Lower leg skin (tissue), 3 donors: Measurements from ENCODE around the gene ZSWIM6.

Experiments
- CTCF ChIP-seq, 3 donors: fragments of 450-650 bp; IDR thresholded peaks; one replicate each; pipeline ENCODE4 v1.5.1; 2016; ENCODE audit warnings: antibody characterized with exemption in 3 of 3, mild to moderate bottlenecking in 3 of 3, moderate library complexity in 2 of 3
- POLR2A ChIP-seq, 2 donors: fragments of 450-650 bp; IDR thresholded peaks; one replicate each; pipeline ENCODE4 v1.6.1; 2016 to 2017; ENCODE audit warnings: antibody characterized with exemption in 2 of 2, mild to moderate bottlenecking in 1 of 2, moderate library complexity in 1 of 2

GRCh38 chr5:61455179-61456006, 123.3 kb downstream of the ZSWIM6 start:
- TF ChIP-seq CTCF (IDR thresholded peaks at IDR 0.05) (no peak), POLR2A (IDR thresholded peaks at IDR 0.05) (no peak)
